ENCODE results near the gene MESP2. TPM values are rescaled to one million over a fixed set of nuclear protein-coding genes. Genes with fewer than 3 reads are reported as not detected.

MESP2 gene
- total RNA-seq, 1 experiment from 2014 or later = not detected

DNA sequence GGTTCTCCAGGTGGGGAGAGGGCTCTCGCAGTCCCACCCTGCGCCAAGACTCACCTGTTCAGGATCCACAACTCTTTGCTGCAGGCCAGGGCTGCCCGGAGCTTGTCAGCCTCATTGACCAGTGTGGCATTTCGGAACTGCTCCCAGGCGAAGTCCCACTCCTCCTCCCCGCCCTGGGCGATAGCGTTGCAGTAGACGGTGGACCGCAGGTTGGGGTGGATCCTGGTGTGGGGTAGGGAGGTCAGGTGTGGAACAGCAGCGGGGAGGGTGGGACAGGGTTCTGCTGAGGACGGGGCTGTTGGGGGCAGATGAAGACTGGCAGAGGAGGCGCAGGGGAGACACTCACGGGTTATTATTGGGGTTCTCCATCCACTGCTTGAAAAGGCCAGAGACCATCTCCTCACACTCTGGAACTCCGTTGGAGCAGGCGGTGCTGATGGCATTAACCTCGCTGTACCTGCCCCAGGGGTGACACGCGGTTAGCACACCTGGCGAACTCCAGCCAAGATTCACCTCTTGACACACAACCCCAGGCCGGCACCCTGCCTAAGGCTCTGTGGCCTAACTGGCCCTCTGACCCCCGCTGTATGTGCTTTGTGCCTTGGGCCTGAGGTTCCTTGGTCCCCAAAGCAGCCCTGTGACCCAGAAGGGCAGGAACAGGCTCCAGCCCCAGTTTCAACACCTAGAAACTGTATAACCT lies 16.1 kb downstream of the MESP2 start:
- Mint-ChIP-seq H3K27ac (ENCODE audit: unreplicated experiment) (no peak overlapping the region), H3K27me3 (ENCODE audit: unreplicated experiment) (no peaks in the 10 kb centered on the region), H3K4me1 (ENCODE audit: low read depth, unreplicated experiment) (peaks cover 11% of the 10 kb centered on the region), H3K36me3 (ENCODE audit: insufficient read depth, unreplicated experiment) (no peaks in the 10 kb centered on the region), H3K9me3 (ENCODE audit: low read depth, unreplicated experiment) (no peaks in the 10 kb centered on the region), H3K4me3 (ENCODE audit: low read depth, unreplicated experiment) (no peak overlapping the region)
- DNase-seq = no peak
- CTCF ChIA-PET = interaction anchor here (0.5 kb wide), 1 partner anchor 20 kb away, joined by 4 read pairs; no protein-coding TSS in a partner anchor
- no TSS peak for BruUV-seq (replicated peaks)
- TF ChIP-seq CTCF (IDR thresholded peaks at IDR 0.05; ENCODE audit: unreplicated experiment) = no peak
- intact Hi-C loops (cut with micrococcal nuclease; ENCODE audit: unreplicated experiment) = no loop called here

DNA sequence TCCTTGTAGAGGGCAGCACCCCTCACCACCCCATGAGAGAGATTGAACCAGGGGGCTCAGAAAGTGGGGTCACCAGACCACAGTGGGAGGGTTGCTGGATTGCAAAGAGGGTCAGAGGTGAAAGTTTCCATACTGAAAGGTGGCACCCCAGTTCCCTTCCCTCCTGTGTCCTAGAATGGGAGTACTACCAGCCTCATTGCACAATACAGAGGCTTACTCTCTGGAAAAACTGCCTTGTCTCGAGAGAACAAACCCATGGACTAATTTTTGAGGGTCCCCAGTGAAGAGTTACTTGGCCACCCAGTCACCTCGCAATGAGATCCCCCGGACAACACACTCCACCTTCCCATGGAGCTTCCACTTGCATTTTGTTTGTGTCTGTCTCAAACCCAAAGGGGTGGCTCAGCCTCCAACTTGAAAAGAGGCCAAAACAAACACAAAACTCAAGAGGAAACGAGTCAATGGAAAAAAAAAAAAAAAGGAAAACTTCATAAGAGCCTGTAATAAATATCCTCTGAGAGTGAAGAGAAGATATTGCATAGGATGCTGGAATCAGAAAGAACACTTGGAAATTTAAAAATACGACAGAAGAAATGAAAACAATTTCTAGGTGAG lies 18.6 kb downstream of the MESP2 start:
- Mint-ChIP-seq H3K4me1 (ENCODE audit: low read depth, unreplicated experiment) (peaks cover 11% of the 10 kb centered on the region), H3K9me3 (ENCODE audit: low read depth, unreplicated experiment) (no peaks in the 10 kb centered on the region), H3K36me3 (ENCODE audit: insufficient read depth, unreplicated experiment) (no peaks in the 10 kb centered on the region), H3K27ac (ENCODE audit: unreplicated experiment) (peak overlapping the region; percentile 5), H3K27me3 (ENCODE audit: unreplicated experiment) (no peaks in the 10 kb centered on the region), H3K4me3 (ENCODE audit: low read depth, unreplicated experiment) (no peak overlapping the region)
- BruUV-seq (replicated peaks) = no TSS peak
- TF ChIP-seq CTCF (IDR thresholded peaks at IDR 0.05; ENCODE audit: unreplicated experiment) = no peak
- no peak for DNase-seq
- CTCF ChIA-PET = interaction anchor here (0.6 to 0.7 kb wide), 3 partner anchors 14 to 1847 kb away, joined by 3 to 4 read pairs (median 3); no protein-coding TSS in a partner anchor
- intact Hi-C loops (cut with micrococcal nuclease; ENCODE audit: unreplicated experiment) = no loop called here

DNA sequence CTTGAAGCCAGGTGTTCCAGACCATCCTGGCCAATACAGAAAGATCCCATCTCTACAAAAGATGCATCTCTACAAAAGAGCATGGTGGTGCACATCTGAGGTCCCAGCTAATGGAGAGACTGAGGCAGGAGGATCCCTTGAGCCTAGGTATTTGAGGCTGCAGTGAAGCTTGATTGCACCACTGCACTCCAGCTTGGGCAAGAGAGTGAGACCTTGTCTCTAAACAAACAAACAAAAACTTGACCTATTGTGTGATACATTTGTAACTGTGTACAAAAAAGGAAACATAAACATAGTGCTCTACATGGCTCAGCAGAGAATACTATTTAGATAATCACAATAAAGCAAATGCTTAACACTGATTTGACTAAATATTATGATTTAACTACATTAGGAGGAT lies 19.9 kb downstream of the MESP2 start:
- Mint-ChIP-seq H3K4me1 (ENCODE audit: low read depth, unreplicated experiment) (peaks cover 11% of the 10 kb centered on the region), H3K4me3 (ENCODE audit: low read depth, unreplicated experiment) (no peak overlapping the region), H3K27ac (ENCODE audit: unreplicated experiment) (no peak overlapping the region), H3K27me3 (ENCODE audit: unreplicated experiment) (no peaks in the 10 kb centered on the region), H3K36me3 (ENCODE audit: insufficient read depth, unreplicated experiment) (no peaks in the 10 kb centered on the region), H3K9me3 (ENCODE audit: low read depth, unreplicated experiment) (no peaks in the 10 kb centered on the region)
- TF ChIP-seq CTCF (IDR thresholded peaks at IDR 0.05; ENCODE audit: unreplicated experiment) = no peak
- BruUV-seq (replicated peaks) = no TSS peak
- no peak for DNase-seq
- CTCF ChIA-PET = no interaction called here
- intact Hi-C loops (cut with micrococcal nuclease; ENCODE audit: unreplicated experiment) = no loop called here

- Mint-ChIP-seq H3K9me3 (ENCODE audit: low read depth, unreplicated experiment) (no peaks in the 10 kb centered on the region), H3K27ac (ENCODE audit: unreplicated experiment) (no peak overlapping the region), H3K4me3 (ENCODE audit: low read depth, unreplicated experiment) (no peak overlapping the region), H3K27me3 (ENCODE audit: unreplicated experiment) (peaks cover 15% of the 10 kb centered on the region), H3K4me1 (ENCODE audit: low read depth, unreplicated experiment) (peaks cover 11% of the 10 kb centered on the region), H3K36me3 (ENCODE audit: insufficient read depth, unreplicated experiment) (no peaks in the 10 kb centered on the region)
- DNase-seq = no peak
- CTCF ChIA-PET = interaction anchor here (0.7 kb wide), 1 partner anchor 60 kb away, joined by 7 read pairs; no protein-coding TSS in a partner anchor
- intact Hi-C loops (cut with micrococcal nuclease; ENCODE audit: unreplicated experiment) = no loop called here
- no TSS peak for BruUV-seq (replicated peaks)
- TF ChIP-seq CTCF (IDR thresholded peaks at IDR 0.05; ENCODE audit: unreplicated experiment) = no peak
These were observed 21.6 kb downstream of the MESP2 start for GRCh38 chr15:89797678-89798201.

Data from Calu3 (cell line).